GM10847 (cell line): Measurements from ENCODE around the gene KIAA1671.

ENCODE experiments used
- POLR2A ChIP-seq: IDR thresholded peaks from 2 replicates; pipeline ENCODE4 v1.6.1; 2011; ENCODE audit not compliant: insufficient read length; ENCODE audit errors: extremely low read depth

KIAA1671 gene

GRCh38 chr22:24968066-24968561, 15.6 kb downstream of the KIAA1671 start:
- no peak for TF ChIP-seq POLR2A

GRCh38 chr22:24969560-24970301, 17.2 kb downstream of the KIAA1671 start:
- no peak for TF ChIP-seq POLR2A

GRCh38 chr22:24972369-24972768, 19.9 kb downstream of the KIAA1671 start:
- TF ChIP-seq POLR2A: no peak

- TF ChIP-seq POLR2A: no peak
These were observed 21.4 kb downstream of the KIAA1671 start for GRCh38 chr22:24973872-24974271.

- no peak for TF ChIP-seq POLR2A
These were observed 22.7 kb downstream of the KIAA1671 start for GRCh38 chr22:24975125-24975640.

GRCh38 chr22:24975813-24976341, 23.4 kb downstream of the KIAA1671 start:
- no peak for TF ChIP-seq POLR2A

GRCh38 chr22:24976442-24977218, 24.1 kb downstream of the KIAA1671 start:
- TF ChIP-seq POLR2A: no peak

GRCh38 chr22:24977370-24978221, 25.1 kb downstream of the KIAA1671 start:
- TF ChIP-seq POLR2A: no peak

- no peak for TF ChIP-seq POLR2A
These were observed 25.8 kb downstream of the KIAA1671 start for GRCh38 chr22:24978308-24978707.

- no peak for TF ChIP-seq POLR2A
These were observed 28.6 kb downstream of the KIAA1671 start for GRCh38 chr22:24981066-24981465.

GRCh38 chr22:24981656-24982055, 29.1 kb downstream of the KIAA1671 start:
- TF ChIP-seq POLR2A: no peak

- no peak for TF ChIP-seq POLR2A
These were observed 30.0 kb downstream of the KIAA1671 start for GRCh38 chr22:24982301-24983056.

- TF ChIP-seq POLR2A: no peak
These were observed 30.6 kb downstream of the KIAA1671 start for GRCh38 chr22:24983151-24983550.

- no peak for TF ChIP-seq POLR2A
These were observed 31.6 kb downstream of the KIAA1671 start for GRCh38 chr22:24984122-24984521.
